ENCODE results near the gene AWAT2.

Gene AWAT2

GRCh38 chrX:69993494-69993893 is 56.2 kb downstream of the AWAT2 start:
- DNase-seq, result no peak

GRCh38 chrX:69991685-69992084 is 58.1 kb downstream of the AWAT2 start:
- no peak for DNase-seq
